NCI-H1048 (cell line): Measurements from ENCODE around the gene SPINK14.

Experiments
- DNase-seq: peaks from one replicate; lab custom pipeline; 2025; lab: John Stamatoyannopoulos, UW

SPINK14 gene

GRCh38 chr5:148168246-148168645, at the start of gene SPINK14:
TSS of gene SPINK14 (plus strand) at chr5:148168546. CDS start at chr5:148169733, 1,187 bp downstream.
- no peak for DNase-seq

DNA sequence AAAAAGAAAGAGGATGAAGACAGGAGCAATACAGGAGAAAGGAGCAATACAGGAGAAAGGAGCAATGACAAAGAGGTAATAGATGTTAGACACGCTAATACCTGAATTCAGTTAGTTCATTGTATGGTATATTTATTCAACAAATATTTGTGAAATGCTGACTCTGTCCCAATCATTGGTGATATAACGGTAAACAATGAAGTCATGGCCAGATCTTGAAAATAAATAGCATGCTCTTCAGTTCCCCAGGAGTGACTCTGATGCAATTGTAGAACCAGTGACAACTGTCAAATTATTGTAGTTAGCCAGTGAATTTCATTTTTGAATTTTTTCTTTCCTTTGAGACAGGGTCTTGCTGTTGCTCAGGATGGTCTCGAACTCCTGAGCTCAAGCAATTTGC, 48.0 kb upstream of the SPINK14 start:
- no peak for DNase-seq

DNA sequence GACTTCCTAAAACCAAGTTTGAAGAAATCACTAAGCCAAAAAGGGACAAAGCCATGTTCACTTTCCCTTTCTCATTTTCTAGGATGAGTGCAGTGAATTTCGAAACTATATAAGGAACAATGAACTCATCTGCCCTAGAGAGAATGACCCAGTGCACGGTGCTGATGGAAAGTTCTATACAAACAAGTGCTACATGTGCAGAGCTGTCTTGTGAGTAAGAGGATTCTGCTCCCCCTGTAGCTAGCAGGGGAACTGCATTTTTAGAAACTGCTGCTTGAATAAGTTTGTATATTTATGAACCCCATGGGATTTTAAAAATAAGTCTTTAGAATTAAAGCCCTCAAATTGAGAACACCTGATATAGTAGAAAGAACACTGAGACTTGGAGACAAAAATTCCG, 42.7 kb upstream of the SPINK14 start:
- DNase-seq, result no peak

DNA sequence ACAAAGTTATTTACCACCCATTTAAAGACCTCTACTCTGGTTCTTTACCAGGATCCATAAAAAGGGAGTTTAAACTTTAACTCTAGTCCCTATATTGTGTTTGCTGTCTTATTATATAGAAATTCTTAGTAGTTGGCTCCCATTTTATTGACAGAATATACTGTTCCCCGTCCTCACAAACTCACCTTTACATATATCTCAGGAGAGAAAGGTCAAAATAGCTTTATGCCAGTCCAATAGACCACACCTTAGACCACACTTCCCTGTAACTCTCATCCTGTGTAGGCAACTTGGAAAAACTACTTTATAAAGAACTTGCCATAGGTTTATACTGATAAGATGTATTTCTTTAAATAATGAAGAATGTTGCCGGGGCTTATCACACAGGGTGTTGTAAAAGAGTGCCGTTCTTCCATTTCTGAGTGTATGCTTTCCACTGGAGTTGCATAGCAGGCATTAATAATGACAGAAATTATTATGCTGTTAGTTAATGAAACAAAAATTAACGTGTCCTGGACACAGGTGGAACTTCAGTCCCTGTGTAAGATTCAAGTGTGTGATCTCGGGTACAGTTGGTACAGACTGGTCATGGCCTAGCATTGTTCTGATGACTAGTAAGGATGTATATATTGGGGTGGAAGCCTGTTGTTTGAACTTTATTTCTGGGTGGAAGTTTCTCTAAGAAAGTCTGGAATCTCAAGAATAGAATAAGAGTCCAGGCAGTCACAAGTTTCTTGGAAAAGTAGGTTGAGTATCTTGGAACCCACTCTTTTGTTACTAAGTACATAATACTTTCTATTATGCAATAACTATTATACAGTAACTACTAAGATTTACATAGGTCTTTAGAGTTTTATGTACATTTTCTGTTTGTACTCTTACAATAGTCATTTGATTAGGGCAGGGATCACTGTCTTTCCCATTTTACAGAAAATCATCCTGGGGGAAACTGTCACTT, 33.0 kb upstream of the SPINK14 start:
- DNase-seq, result no peak

GRCh38 chr5:148140846-148141245, 27.5 kb upstream of the SPINK14 start:
- DNase-seq, result no peak

DNA sequence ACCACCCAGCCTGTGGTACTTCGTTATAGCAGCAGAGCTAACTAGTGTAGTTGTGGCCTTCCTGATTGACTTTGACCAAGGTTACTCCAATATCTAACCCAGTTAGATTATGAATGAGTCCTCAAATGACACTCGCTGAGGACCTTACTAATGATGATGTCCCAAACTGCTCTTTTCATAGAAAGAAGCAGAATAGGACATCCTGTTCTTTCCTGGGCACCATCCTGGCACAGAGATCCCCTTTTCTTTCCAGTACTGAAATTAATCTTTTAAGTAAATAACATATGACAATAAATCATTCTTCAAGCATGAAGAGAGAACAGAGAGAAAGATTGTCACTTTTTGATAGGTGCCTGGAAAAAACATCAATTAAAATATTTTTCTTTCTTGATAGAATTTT, 26.7 kb upstream of the SPINK14 start:
- no peak for DNase-seq

- peak; percentile 66 for DNase-seq
Observed at GRCh38 chr5:148145916-148146315, 22.4 kb upstream of the SPINK14 start.

DNA sequence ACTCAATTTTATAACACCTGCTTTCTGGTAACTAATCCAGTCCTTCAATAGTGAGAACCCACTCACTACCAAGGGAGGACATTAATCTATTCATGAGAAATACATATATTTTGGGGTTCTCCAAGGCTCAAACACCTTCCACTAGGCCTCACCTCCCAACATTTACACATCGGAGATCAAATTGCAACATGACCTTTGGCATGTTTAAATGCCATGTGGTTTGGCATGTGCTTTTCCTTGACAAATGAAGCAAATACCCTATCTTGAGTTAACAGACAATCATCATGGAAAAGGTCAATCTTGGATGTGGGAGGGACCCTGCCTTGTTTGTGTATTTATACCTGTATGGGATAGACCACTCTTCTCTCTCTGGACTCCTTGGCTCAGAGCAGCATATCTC, 21.9 kb upstream of the SPINK14 start:
- no peak for DNase-seq

DNA sequence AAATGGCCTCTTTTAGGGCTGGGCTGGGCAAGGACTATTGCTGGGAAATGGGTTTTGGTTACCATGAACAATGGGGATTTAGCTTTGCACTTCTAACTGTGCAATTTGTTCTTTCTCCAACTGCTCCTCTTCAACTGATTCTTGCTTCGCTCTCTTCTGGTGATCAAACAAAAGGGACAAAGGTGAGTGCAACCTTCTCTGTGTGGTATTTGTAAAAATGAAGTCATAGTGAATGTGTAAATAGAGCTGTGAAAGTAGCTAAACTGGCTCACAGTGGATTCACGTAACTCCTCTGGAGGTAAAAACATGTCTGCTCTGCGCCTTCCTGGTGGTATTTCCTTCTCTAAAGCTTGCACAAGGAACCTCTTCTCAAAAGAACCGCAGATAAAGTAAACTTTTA, 20.9 kb upstream of the SPINK14 start:
- DNase-seq, result no peak

DNA sequence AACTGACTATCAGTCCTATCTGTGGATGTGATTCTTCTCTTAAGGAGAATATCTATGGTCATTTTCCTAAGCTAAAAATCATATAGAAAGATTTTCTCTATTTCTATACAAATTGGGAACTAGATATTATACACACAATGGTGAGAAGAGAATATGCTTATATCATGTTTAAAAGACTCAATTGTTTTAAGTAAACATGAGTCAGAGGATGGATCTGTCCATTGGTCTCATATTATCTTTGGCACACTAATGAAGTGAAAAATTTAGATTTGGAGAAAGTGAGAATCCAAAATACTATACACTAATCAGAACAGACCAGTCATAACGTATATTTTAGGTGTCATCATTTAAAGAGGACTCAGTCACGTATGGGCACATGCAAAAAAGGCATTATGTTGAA, 16.5 kb upstream of the SPINK14 start:
- DNase-seq, result no peak

DNA sequence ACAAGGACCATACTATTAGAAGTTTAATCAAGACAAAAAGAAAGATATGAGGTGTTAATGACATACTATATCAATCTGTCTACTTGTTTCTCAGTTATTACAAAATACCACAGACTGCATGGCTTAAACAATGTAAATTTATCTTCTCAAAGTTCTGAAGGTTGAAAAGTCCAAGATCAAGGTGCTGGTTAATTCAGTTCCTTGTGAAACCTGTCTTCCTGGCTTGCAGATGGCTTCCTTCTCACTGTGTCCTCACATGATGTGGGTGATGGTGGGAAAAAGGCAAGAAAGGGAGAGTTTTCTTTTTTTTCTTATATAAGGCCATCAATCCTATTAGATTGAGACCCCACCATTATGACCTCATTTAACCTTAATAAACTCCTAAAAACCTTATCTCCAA, 15.6 kb upstream of the SPINK14 start:
- DNase-seq, result no peak

DNA sequence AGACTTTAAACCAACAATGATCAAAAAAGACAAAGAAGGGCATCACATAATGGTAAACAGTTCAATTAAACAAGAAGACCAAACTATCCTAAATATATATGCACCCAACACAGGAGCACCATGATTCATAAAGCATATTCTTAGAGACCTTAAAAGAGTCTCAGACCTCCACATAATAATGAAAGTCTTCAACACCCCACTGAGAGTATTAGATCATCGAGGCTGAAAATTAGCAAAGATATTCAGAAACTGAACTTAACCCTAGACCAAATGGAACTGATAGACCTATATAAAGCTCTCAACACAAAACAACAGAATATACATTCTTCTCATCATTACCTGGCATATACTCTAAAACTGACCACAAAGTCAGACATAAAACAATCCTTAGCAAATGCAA, 11.7 kb upstream of the SPINK14 start:
- no peak for DNase-seq

GRCh38 chr5:148162038-148162437, 6.3 kb upstream of the SPINK14 start:
- no peak for DNase-seq

DNA sequence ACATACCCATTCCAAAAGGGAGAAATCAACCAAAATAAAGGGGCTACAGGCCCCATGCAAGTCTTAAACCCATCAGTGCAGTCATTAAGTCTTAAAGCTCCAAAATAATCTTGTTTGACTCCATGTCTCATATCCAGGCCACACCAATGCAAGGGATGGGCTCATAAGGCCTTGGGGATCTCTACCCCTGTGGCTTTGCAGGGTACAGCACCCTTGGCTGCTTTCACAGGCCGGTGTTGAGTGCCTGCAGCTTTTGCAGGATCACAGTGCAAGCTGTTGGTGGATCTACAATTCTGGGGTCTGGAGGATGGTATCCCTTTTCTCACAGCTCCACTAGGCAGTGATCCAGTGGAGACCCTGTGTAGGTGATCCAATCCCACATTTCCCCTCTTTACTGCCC, 5.0 kb upstream of the SPINK14 start:
- DNase-seq, result no peak

GRCh38 chr5:148166550-148167283, 1.6 kb upstream of the SPINK14 start:
- no peak for DNase-seq

GRCh38 chr5:148172377-148172776, 4.0 kb downstream of the SPINK14 start:
- no peak for DNase-seq

DNA sequence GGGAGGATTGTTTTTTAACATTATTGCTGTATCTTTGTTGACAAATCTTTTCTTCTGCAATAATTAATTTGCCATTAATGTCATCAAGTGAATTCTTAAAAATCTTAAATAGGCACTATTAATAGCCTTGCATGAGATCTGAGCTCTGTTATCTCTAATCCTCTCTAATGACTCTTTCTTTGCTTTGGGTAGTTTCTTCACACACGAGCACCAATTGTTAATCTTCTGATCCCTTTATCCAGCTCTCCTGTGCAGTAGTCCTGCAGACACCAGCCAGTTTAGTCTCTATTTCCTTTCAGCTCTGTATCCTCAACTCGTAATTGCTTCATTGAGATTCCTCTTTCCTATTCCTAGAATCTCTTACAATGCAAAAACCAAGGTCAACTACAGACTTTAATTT, 8.1 kb downstream of the SPINK14 start:
- no peak for DNase-seq

DNA sequence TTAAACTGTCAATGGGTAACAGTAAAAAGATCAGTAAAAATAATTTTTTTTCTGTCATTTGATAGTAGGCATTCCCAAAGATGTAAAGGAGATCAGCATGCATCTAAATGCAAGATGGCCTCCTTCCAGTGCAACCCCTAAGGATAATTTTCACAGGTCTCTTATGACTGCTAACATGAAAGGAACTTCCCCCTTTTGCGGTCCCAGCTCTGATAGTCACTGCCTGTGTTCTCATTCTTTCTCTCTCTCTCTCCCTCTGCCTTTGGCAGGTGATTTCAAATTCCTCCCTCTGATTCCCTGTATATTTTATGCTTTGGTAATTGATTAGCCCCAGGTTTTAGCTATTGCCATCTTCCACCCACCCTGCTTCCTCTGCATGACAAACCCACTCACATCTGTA, 8.9 kb downstream of the SPINK14 start:
- no peak for DNase-seq

DNA sequence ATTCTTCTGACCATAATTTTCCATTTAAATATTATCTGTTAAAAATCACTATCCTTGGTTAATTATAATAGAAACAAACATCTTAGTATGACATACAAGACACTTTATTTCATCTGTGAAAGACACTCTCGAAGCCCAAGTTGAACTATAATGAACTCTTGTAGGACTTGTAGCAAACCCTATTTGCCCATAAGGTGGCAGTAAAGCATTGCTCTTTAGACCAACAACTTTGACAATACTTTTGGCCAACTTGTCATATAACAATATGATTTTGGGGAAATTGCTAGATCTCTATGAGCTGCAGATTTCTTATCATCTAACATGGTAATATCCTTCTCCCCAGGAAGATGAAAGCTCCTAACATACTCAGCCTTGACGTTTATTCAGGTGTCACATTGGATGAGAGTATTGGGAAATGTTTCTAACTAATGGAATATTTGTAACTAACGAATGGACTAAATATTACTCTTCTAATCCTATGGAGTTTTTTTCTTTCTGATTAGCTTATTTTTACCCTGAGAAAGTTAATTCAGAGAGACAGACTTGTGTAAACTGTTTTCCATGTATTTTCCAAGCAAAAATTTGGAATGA, 11.0 kb downstream of the SPINK14 start:
- peak; percentile 86 for DNase-seq

DNA sequence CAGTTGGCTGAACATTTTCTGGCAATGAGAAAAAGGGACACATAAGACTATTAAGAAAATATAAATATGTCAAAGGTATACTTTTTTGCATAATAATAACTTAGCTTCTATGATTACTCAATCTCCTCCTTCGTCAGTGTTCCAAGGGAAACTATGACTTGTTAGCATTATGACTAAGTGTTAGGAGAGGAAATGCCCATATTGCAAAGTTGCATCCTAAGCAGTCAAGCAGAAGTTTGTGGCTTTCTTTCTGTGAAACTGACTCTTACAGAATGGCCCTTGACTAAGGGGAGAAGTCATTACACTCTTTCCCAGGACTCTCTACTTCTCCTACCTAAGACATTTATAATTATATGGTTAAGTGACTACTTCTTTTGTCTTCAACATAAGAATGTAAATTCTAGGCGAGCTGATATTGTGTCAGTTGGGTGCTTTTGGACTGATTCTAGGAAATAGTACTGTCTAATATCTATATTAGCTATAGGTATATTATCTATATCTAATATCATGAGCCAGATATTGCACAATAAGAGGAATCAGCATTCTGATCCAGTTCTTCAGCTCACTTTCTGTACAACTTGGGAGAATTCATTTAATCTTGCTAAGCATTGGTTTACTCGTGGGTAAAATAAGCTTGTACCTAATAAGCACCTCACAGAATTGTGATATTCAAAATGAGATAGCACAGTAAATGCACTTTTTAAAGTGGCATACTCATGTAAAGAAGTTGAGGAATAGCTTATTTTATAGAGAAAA, 18.1 kb downstream of the SPINK14 start:
- DNase-seq, result no peak

GRCh38 chr5:148191010-148191409, 22.7 kb downstream of the SPINK14 start:
- no peak for DNase-seq

GRCh38 chr5:148193202-148193601, 24.9 kb downstream of the SPINK14 start:
- no peak for DNase-seq
